K562 (cell line): ENCODE measurements around the gene RASGRP2. TPM values are rescaled to one million over a fixed set of nuclear protein-coding genes. Genes with fewer than 3 reads are reported as not detected.

Experiments
- ATAC-seq: fragments of 200-7000 bp; cut with Tn5 transposase; 3 replicates; pipeline ENCODE4 v1.9.1; 2020; ENCODE audit warnings: moderate library complexity
- BruUV-seq: library from RNA; stranded (reverse); fragments of 400-500 nt; replicated peaks from 2 replicates; lab custom pipeline; 2021; lab: Mats Ljungman, UMichigan
- CTCF ChIA-PET: fragments of 300-600 bp; formaldehyde crosslinking; extraction: SDS; loops from one replicate; lab custom pipeline; 2021; ENCODE audit warnings: low intra/inter-chr PET ratio; lab: Yijun Ruan, JAX
- POLR2A ChIA-PET: fragments of 300-600, 350-650 bp; sonication (Branson Sonifier 250); formaldehyde crosslinking; extraction: SDS; loops from one replicate; lab custom pipeline; 2021; ENCODE audit warnings: antibody characterized with exemption, inconsistent platforms; lab: Yijun Ruan, JAX
- DNase-seq, 4 experiments: peaks; one replicate each; pipeline versions ENCODE4 v3.0.0 to v3.0.0-alpha.2; 2011 to 2018; ENCODE audit warnings: low spot score in 3 of 4, mixed read lengths in 3 of 4; ENCODE audit errors: extremely low read depth in 1 of 4
- FAIRE-seq: peaks from 2 replicates; lab custom pipeline; 2011; peaks lifted over from hg19 to GRCh38; lab: Jason Lieb, UNC
- H2AFZ ChIP-seq: 2 replicates; pipeline ENCODE4 v1.6.0; 2011; ENCODE audit warnings: low read depth, low read length, control low read depth, inconsistent platforms
- H3K27ac ChIP-seq: fragments of 200-600 bp; 3 replicates; pipeline ENCODE4 v1.8.0; 2011; ENCODE audit warnings: low read depth, mild to moderate bottlenecking, control low read depth, inconsistent platforms, low read length, moderate library complexity, mixed read lengths; ENCODE audit errors: extremely low read depth
- H3K27me3 ChIP-seq, 2 experiments: fragments of 300-600 bp in 1 of 2; 2 replicates in 1 of 2; 3 replicates in 1 of 2; pipeline versions ENCODE4 v1.6.0 to v1.8.0; 2011; ENCODE audit warnings: inconsistent platforms in 2 of 2, low read length in 2 of 2, mild to moderate bottlenecking in 1 of 2, mixed read lengths in 1 of 2, moderate library complexity in 1 of 2; ENCODE audit not compliant: control insufficient read depth in 2 of 2, insufficient read depth in 2 of 2
- H3K36me3 ChIP-seq: fragments of 300-600 bp; 3 replicates; pipeline ENCODE4 v1.8.0; 2011; ENCODE audit warnings: mild to moderate bottlenecking, low read length, inconsistent platforms; ENCODE audit not compliant: control insufficient read depth, insufficient read depth
- H3K4me1 ChIP-seq, 2 experiments: fragments of 200-600 bp in 1 of 2; replicated peaks in 1 of 2; 2 replicates in 1 of 2; 3 replicates in 1 of 2; pipeline versions ENCODE4 v1.5.1 to v1.8.0; 2011; ENCODE audit warnings: inconsistent platforms in 2 of 2, low read length in 2 of 2, mild to moderate bottlenecking in 1 of 2, mixed read lengths in 1 of 2, moderate library complexity in 1 of 2; ENCODE audit not compliant: control insufficient read depth in 2 of 2, insufficient read depth in 2 of 2
- H3K4me2 ChIP-seq: 2 replicates; pipeline ENCODE4 v1.6.1; 2011; ENCODE audit warnings: low read length, control low read depth, inconsistent platforms, mixed read lengths; ENCODE audit not compliant: insufficient read depth
- H3K4me3 ChIP-seq: fragments of 200-600 bp; sonication (generic), shearing (Covaris generic); 2 replicates; pipeline ENCODE4 v1.5.1; 2016; ENCODE audit warnings: control low read depth, inconsistent platforms
- H3K79me2 ChIP-seq: fragments of 200-600 bp; 3 replicates; pipeline ENCODE4 v1.8.0; 2011; ENCODE audit warnings: low read length, inconsistent platforms; ENCODE audit not compliant: control insufficient read depth, insufficient read depth
- H3K9ac ChIP-seq, 2 experiments: 2 replicates each; pipeline versions ENCODE4 v1.6.0 to v1.6.1; 2011; ENCODE audit warnings: low read depth in 2 of 2, low read length in 2 of 2, control low read depth in 1 of 2, inconsistent platforms in 1 of 2, mild to moderate bottlenecking in 1 of 2, mixed read lengths in 1 of 2; ENCODE audit not compliant: insufficient read depth in 1 of 2
- H3K9me1 ChIP-seq: one replicate; pipeline ENCODE4 v1.6.0; 2011; ENCODE audit warnings: inconsistent platforms, mild to moderate bottlenecking, low read length, moderate library complexity; ENCODE audit not compliant: control insufficient read depth, insufficient read depth
- H3K9me3 ChIP-seq: replicated peaks from 2 replicates; pipeline ENCODE4 v1.5.1; 2011; ENCODE audit warnings: low read depth, low read length, inconsistent platforms; ENCODE audit not compliant: control insufficient read depth, insufficient read depth
- H4K20me1 ChIP-seq: replicated peaks from 2 replicates; pipeline ENCODE4 v1.6.1; 2011; ENCODE audit warnings: low read length, inconsistent platforms, mixed read lengths; ENCODE audit not compliant: control insufficient read depth, insufficient read depth
- GTF2B ChIP-seq: IDR thresholded peaks from 2 replicates; pipeline ENCODE4 v1.6.1; 2011; ENCODE audit not compliant: insufficient read length; ENCODE audit errors: extremely low read depth
- NR1H2 ChIP-seq: sonication (generic); formaldehyde crosslinking; IDR thresholded peaks from 2 replicates; pipeline ENCODE4 v1.4.0; 2020; ENCODE audit warnings: mild to moderate bottlenecking, missing genetic modification reagents
- ZNF263 ChIP-seq: sonication (generic); formaldehyde crosslinking; IDR thresholded peaks from 2 replicates; pipeline ENCODE4 v1.8.0; 2022; ENCODE audit warnings: mild to moderate bottlenecking, missing genetic modification reagents, borderline replicate concordance
- WGBS: fragments of 100-300 bp; shearing (Covaris generic); methylation state at CpG from one replicate; pipeline ENCODE4 v1.1.6; 2016; ENCODE audit warnings: low coverage, mixed read lengths; ENCODE audit not compliant: insufficient coverage; ENCODE audit errors: missing lambda C conversion rate; 5-methylcytosine and 5-hydroxymethylcytosine counted together
- in situ Hi-C: fragments of 300-500 bp; cut with MboI; formaldehyde crosslinking; loops from 4 replicates; pipeline ENCODE4 v1.15.0; 2018; ENCODE audit warnings: inconsistent platforms, mixed read lengths
- intact Hi-C: fragments of 100-400 bp; cut with micrococcal nuclease; formaldehyde crosslinking; loops from 2 replicates; pipeline ENCODE4 v1.14.2; 2022
- polyA plus RNA-seq, 8 experiments: library from polyadenylated mRNA; depleted of rRNA in 4 of 8; stranded (reverse) in 5 of 8; unstranded in 3 of 8; fragments of >200 nt; fragmentation: Nextera tagmentation in 2 of 8; fragmentation: Illumina TruSeq in 1 of 8; extraction: Ambion mirVana in 2 of 8; extraction: Trizol in 1 of 8; gene quantifications; 2 replicates each; pipeline versions ENCODE4 v1.2.1 to v1.2.3, GENCODE V29; 2011 to 2014; ENCODE audit warnings: inconsistent platforms in 1 of 8, missing spikeins in 1 of 8
- total RNA-seq, 7 experiments: library from RNA; depleted of rRNA in 6 of 7; stranded (reverse); fragments of >200 nt in 6 of 7; fragmentation: Illumina TruSeq in 2 of 7; extraction: Trizol in 2 of 7; gene quantifications; 2 replicates each; pipeline versions ENCODE4 v1.2.1 to v1.2.3, GENCODE V29; 2011 to 2021; ENCODE audit warnings: low replicate concordance in 1 of 7

The RASGRP2 gene
- total and polyA plus RNA-seq, 9 of the 15 experiments (the other 6 are each of a cell fraction or from before 2014, with no cell fraction given), result 0.87 to 22.7 (median 5.5) TPM

- Histone ChIP-seq H3K9me1 (no peaks in the 10 kb centered on the region), H3K9me3 (no peaks in the 10 kb centered on the region), H3K27ac (no peak overlapping the region), H3K4me3 (no peak overlapping the region), H3K36me3 (no peaks in the 10 kb centered on the region), H3K27me3 (no peaks in the 10 kb centered on the region), H3K79me2 (no peaks in the 10 kb centered on the region), H4K20me1 (no peaks in the 10 kb centered on the region), H3K4me1 (peaks cover 3 to 14% of the 10 kb centered on the region in 2 experiments; a peak in 4 of 5 replicates), H3K9ac (peak overlapping the region in 1 of 2 experiments; percentile 40; a peak in 1 of 4 replicates), H2AFZ (no peak overlapping the region), H3K4me2 (no peak overlapping the region)
- FAIRE-seq (no peak), ATAC-seq (no peak), DNase-seq (no peak)
- ChIA-PET POLR2A (interaction anchor here (0.8 kb wide), 1 partner anchor 297 kb away, joined by 3 read pairs; no protein-coding TSS in a partner anchor), CTCF (interaction anchor here (0.6 to 0.7 kb wide), 2 partner anchors 273 to 331 kb away, joined by 3 to 4 read pairs; partner anchors contain the start of gene ZNHIT2)
- TF ChIP-seq ZNF263 (CRISPR knock-in tag) (peak; percentile 62; the same call in 1 of the 2 replicates), GTF2B (no peak), NR1H2 (CRISPR knock-in tag) (no peak)
- intact Hi-C loops (loop anchor here (5.0 kb wide), 1 partner anchor 106 kb away; no protein-coding TSS in a partner anchor), in situ Hi-C loops (loop anchor here (5.0 kb wide), 1 partner anchor 106 kb away; no protein-coding TSS in a partner anchor)
- 46% methylated on average over 10 of the region's 10 CpGs for WGBS
- BruUV-seq, result no TSS peak
Measured at GRCh38 chr11:64786308-64786707, 42.4 kb upstream of the RASGRP2 start.
